ENCODE data around the gene RYR3. TPM values are rescaled to one million over a fixed set of nuclear protein-coding genes. Genes with fewer than 3 reads are reported as not detected.

Gene RYR3
- total and polyA plus RNA-seq, 2 donors (not counting 1 experiment from before 2014, with no cell fraction given), result not detected

GRCh38 chr15:33309602-33310276 lies 1.0 kb upstream of the RYR3 start:
- no peaks in the 10 kb centered on the region for H3K9me3 Mint-ChIP-seq (ENCODE audit: insufficient read depth)
- Histone ChIP-seq H3K27ac (ENCODE audit: low read length in 2 of 2) (no peak overlapping the region), H3K79me2 (ENCODE audit: control insufficient read depth, insufficient read depth, low read length) (no peaks in the 10 kb centered on the region), H3K9me3 (ENCODE audit: control extremely low read depth in 1 of 3, control insufficient read depth in 2 of 3, insufficient read depth in 1 of 3, low read length in 2 of 3) (no peaks in the 10 kb centered on the region), H3K9ac (ENCODE audit: low read length) (no peak overlapping the region), H2AFZ (ENCODE audit: insufficient read depth, low read depth, low read length, poor library complexity, severe bottlenecking) (no peak overlapping the region), H3K4me1 (ENCODE audit: control insufficient read depth in 2 of 2, insufficient read depth in 2 of 2, low read length in 2 of 2) (no peaks in the 10 kb centered on the region), H3K4me2 (replicated peaks; ENCODE audit: low read depth, low read length, poor library complexity, severe bottlenecking) (no peak overlapping the region), H3K4me3 (ENCODE audit: control extremely low read depth in 1 of 5, extremely low read depth in 1 of 5, insufficient read depth in 1 of 5, low read depth in 2 of 5, low read length in 4 of 5) (no peak overlapping the region), H3K36me3 (replicated peaks in 1 of 2; ENCODE audit: control extremely low read depth in 1 of 2, control insufficient read depth in 1 of 2, extremely low read depth in 1 of 2, insufficient read depth in 2 of 2, low read length in 1 of 2) (no peaks in the 10 kb centered on the region), H4K20me1 (ENCODE audit: control insufficient read depth, insufficient read depth, low read length, poor library complexity, severe bottlenecking) (no peaks in the 10 kb centered on the region), H3K27me3 (replicated peaks in 1 of 4; ENCODE audit: control extremely low read depth in 1 of 4, control insufficient read depth in 3 of 4, insufficient read depth in 4 of 4, low read length in 3 of 4) (peaks cover 0 to 34% (median 12%) of the 10 kb centered on the region in 4 experiments)
- ATAC-seq (ENCODE audit: low read depth) (no peak), DNase-seq (no peak)
- 39% methylated on average over 2 of the region's 7 CpGs for WGBS (ENCODE audit: insufficient coverage)
- peaks cover 50% of the 10 kb centered on the region for H3K27me3 Mint-ChIP-seq
- H3K4me1 Mint-ChIP-seq, result peaks cover 4% of the 10 kb centered on the region
- H3K27ac Mint-ChIP-seq, result no peak overlapping the region
- ChIA-PET CTCF (no interaction called here), POLR2A (no interaction called here)
- TF ChIP-seq CTCF (IDR thresholded peaks at IDR 0.05) (no peak), EZH2 (IDR thresholded peaks at IDR 0.05; ENCODE audit: borderline replicate concordance, insufficient read depth, low read depth, low read length, poor library complexity, severe bottlenecking) (no peak)
- intact Hi-C loops (cut with micrococcal nuclease), result no loop called here
- no peak overlapping the region for H3K4me3 Mint-ChIP-seq

- no peaks in the 10 kb centered on the region for H3K9me3 ChIP-seq (ENCODE audit: control extremely low read depth in 1 of 3, control insufficient read depth in 2 of 3, insufficient read depth in 1 of 3, low read length in 2 of 3)
- no peak for TF ChIP-seq CTCF (IDR thresholded peaks at IDR 0.05)
- TF ChIP-seq EZH2 (IDR thresholded peaks at IDR 0.05; ENCODE audit: borderline replicate concordance, insufficient read depth, low read depth, low read length, poor library complexity, severe bottlenecking), result no peak
- no peaks in the 10 kb centered on the region for H3K9me3 Mint-ChIP-seq (ENCODE audit: insufficient read depth)
- no peak overlapping the region for H2AFZ ChIP-seq (ENCODE audit: insufficient read depth, low read depth, low read length, poor library complexity, severe bottlenecking)
- peaks cover 0 to 34% (median 12%) of the 10 kb centered on the region in 4 experiments for H3K27me3 ChIP-seq (replicated peaks in 1 of 4; ENCODE audit: control extremely low read depth in 1 of 4, control insufficient read depth in 3 of 4, insufficient read depth in 4 of 4, low read length in 3 of 4)
- H3K27ac Mint-ChIP-seq, result no peak overlapping the region
- no peaks in the 10 kb centered on the region for H3K79me2 ChIP-seq (ENCODE audit: control insufficient read depth, insufficient read depth, low read length)
- POLR2A ChIA-PET, result no interaction called here
- CTCF ChIA-PET, result no interaction called here
- H3K4me2 ChIP-seq (replicated peaks; ENCODE audit: low read depth, low read length, poor library complexity, severe bottlenecking), result no peak overlapping the region
- ATAC-seq (ENCODE audit: low read depth) (no peak), DNase-seq (no peak)
- peaks cover 4% of the 10 kb centered on the region for H3K4me1 Mint-ChIP-seq
- H3K4me1 ChIP-seq (ENCODE audit: control insufficient read depth in 2 of 2, insufficient read depth in 2 of 2, low read length in 2 of 2), result no peaks in the 10 kb centered on the region
- 2% methylated on average over 36 of the region's 38 CpGs for WGBS (ENCODE audit: insufficient coverage)
- peaks cover 50% of the 10 kb centered on the region for H3K27me3 Mint-ChIP-seq
- H3K4me3 Mint-ChIP-seq, result no peak overlapping the region
- no peaks in the 10 kb centered on the region for H3K36me3 ChIP-seq (replicated peaks in 1 of 2; ENCODE audit: control extremely low read depth in 1 of 2, control insufficient read depth in 1 of 2, extremely low read depth in 1 of 2, insufficient read depth in 2 of 2, low read length in 1 of 2)
- H3K27ac ChIP-seq (ENCODE audit: low read length in 2 of 2), result no peak overlapping the region
- no peak overlapping the region for H3K4me3 ChIP-seq (ENCODE audit: control extremely low read depth in 1 of 5, extremely low read depth in 1 of 5, insufficient read depth in 1 of 5, low read depth in 2 of 5, low read length in 4 of 5)
- H3K9ac ChIP-seq (ENCODE audit: low read length), result no peak overlapping the region
- intact Hi-C loops (cut with micrococcal nuclease), result no loop called here
- H4K20me1 ChIP-seq (ENCODE audit: control insufficient read depth, insufficient read depth, low read length, poor library complexity, severe bottlenecking), result no peaks in the 10 kb centered on the region
Observed at GRCh38 chr15:33311312-33311971, 675 bp downstream of the RYR3 start.
